ENCODE data around the gene ZACN.

The ZACN gene

GRCh38 chr17:76131692-76132573, 53.0 kb downstream of the ZACN start:
- no peak for DNase-seq (ENCODE audit: low read depth)
